Duodenal mucosa (tissue), 2 donors: ENCODE data around the gene FOXI3.

ENCODE experiments used
- H3K27ac ChIP-seq: one replicate; pipeline ENCODE4 v1.7.0; 2013; ENCODE audit warnings: low read depth, low read length
- H3K27me3 ChIP-seq, 2 donors: one replicate each; pipeline ENCODE4 v1.7.0; 2013; ENCODE audit warnings: low read length in 2 of 2, control low read depth in 1 of 2; ENCODE audit not compliant: insufficient read depth in 2 of 2, control insufficient read depth in 1 of 2
- H3K36me3 ChIP-seq, 2 donors: one replicate each; pipeline ENCODE4 v1.7.0; 2013; ENCODE audit warnings: low read length in 2 of 2, control low read depth in 1 of 2; ENCODE audit not compliant: insufficient read depth in 2 of 2, control insufficient read depth in 1 of 2
- H3K4me1 ChIP-seq, 2 donors: one replicate each; pipeline ENCODE4 v1.7.0; 2013; ENCODE audit warnings: low read length in 2 of 2, control low read depth in 1 of 2; ENCODE audit not compliant: insufficient read depth in 2 of 2, control insufficient read depth in 1 of 2
- H3K4me3 ChIP-seq, 2 donors: one replicate each; pipeline ENCODE4 v1.7.0; 2013; ENCODE audit warnings: low read length in 2 of 2, low read depth in 1 of 2
- H3K9ac ChIP-seq, 2 donors: one replicate each; pipeline ENCODE4 v1.7.0; 2013; ENCODE audit warnings: low read length in 2 of 2, low read depth in 1 of 2
- H3K9me3 ChIP-seq, 2 donors: one replicate each; pipeline ENCODE4 v1.7.0; 2013; ENCODE audit warnings: low read length in 2 of 2, control low read depth in 1 of 2; ENCODE audit not compliant: control insufficient read depth in 1 of 2

The FOXI3 gene

DNA sequence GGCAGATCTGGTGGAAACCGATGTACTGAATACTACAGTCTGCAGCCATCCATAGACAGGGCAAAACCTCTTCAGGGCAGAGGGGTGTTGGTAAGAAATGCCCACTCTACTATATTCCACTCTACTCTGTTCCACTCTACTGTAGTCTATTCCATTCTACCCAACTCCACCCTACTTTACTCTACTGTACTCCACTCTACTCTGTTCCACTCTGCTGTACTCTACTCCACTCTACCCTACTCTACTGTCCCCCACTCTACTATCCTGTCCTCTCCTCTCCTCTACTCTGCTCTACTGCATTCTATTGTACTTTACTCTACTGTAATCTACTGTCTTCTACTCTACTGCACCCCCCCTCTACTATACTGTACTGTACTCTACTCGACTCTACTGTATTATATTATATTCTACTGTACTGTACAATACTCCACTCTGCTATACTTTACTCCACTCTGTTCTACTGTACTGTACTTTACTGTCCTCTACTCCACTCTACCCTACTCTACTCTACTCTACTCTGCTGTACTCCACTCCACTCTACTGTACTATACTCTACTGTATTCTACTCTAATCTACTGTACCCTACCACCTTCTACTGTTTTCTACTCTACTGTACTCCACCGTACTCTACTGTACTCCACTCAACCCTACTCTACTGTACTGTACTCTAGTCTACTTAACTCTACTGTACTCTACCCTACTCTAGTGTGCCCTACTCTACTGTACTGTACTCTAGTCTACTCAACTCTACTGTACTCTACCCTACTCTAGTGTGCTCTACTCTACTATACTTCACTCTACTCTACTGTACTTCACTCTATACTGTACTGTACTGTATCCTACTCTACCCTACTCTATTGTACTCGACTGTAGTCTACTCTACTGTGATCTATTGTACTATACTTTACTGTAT is 17.0 kb upstream of the FOXI3 start:
- H3K36me3 ChIP-seq: no peaks in the 10 kb centered on the region
- H3K4me1 ChIP-seq: no peaks in the 10 kb centered on the region
- no peak overlapping the region for H3K9ac ChIP-seq
- no peak overlapping the region for H3K4me3 ChIP-seq
- peaks cover 0 to 7% of the 10 kb centered on the region in 2 donors for H3K27me3 ChIP-seq
- H3K9me3 ChIP-seq: no peaks in the 10 kb centered on the region
- no peak overlapping the region for H3K27ac ChIP-seq

DNA sequence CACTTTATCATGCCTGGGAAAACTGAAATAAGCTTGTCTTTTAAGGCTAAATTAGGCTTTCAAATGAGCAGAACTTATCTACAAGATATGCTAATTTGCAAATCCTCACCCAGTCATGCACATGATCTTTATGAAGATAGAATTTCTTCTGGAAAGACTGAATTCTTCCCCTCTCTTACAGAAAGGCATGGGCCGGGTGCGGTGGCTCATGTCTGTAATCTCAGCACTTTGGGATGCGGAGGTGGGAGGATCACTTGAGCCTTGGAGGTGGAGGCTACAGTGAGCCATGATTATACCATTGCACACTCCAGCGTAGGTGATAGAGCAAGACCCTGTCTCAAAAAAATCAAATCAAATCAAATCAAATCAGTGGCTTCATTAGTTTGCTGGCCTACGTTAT is 11.7 kb upstream of the FOXI3 start:
- Histone ChIP-seq H3K4me3 (no peak overlapping the region), H3K27me3 (peaks cover under 1 to 8% of the 10 kb centered on the region in 2 donors), H3K36me3 (no peaks in the 10 kb centered on the region), H3K9ac (no peak overlapping the region), H3K4me1 (no peaks in the 10 kb centered on the region), H3K27ac (no peak overlapping the region), H3K9me3 (no peaks in the 10 kb centered on the region)

DNA sequence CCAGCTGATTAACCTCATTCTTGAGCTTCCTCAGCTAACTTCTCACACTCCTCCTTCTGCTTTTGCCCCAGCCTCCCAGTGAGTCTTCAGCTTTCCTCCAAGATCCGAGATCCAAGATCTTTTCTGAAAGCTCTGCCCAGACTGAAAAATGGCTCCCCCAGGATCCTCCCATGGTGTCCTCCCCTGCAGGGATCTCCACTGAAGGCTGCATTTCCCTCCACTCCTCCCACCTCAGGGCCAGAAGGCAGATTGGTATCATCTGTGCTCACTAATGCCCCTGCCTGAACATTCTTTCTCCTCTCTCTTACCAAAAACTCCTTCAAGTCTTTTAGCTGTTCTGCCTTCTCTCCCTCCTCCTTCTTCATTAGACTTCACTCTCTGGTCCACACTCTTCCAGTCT is 6.1 kb upstream of the FOXI3 start:
- Histone ChIP-seq H3K9me3 (no peaks in the 10 kb centered on the region), H3K4me3 (no peak overlapping the region), H3K27me3 (peaks cover 16 to 24% of the 10 kb centered on the region in 2 donors), H3K9ac (no peak overlapping the region), H3K36me3 (no peaks in the 10 kb centered on the region), H3K4me1 (no peaks in the 10 kb centered on the region), H3K27ac (no peak overlapping the region)

DNA sequence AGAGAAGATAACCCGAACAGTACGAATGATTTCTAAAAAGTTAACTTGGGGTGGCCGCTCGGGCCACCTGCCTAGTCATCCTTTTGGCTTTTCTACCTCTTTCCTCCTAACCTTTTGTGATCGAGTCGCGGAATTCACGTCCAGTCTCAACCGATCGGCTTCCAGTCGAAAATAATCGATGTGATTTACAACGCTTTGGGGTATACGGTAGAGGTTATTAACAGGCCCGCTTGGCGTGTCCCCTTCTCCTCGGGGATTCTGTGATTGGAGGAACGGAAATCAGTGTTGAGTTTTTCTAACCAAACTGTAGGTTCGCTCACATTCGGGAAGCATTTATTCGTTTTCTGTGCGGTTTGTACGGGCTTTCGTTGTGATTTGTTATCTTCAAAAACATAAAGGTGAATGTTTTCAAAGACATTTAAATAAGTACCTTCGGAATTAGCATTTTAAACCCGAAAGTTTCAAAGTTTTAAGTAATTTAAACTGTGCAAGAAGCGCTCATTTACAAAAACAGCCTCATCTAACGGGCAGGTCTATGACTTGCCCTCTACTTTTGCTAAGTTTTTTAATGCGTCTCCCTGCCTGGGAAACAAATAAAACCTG is 588 bp upstream of the FOXI3 start:
- no peaks in the 10 kb centered on the region for H3K4me1 ChIP-seq
- H3K27ac ChIP-seq: no peak overlapping the region
- H3K36me3 ChIP-seq: no peaks in the 10 kb centered on the region
- H3K27me3 ChIP-seq: peaks cover 31 to 59% of the 10 kb centered on the region in 2 donors
- H3K4me3 ChIP-seq: no peak overlapping the region
- H3K9ac ChIP-seq: no peak overlapping the region
- no peaks in the 10 kb centered on the region for H3K9me3 ChIP-seq

DNA sequence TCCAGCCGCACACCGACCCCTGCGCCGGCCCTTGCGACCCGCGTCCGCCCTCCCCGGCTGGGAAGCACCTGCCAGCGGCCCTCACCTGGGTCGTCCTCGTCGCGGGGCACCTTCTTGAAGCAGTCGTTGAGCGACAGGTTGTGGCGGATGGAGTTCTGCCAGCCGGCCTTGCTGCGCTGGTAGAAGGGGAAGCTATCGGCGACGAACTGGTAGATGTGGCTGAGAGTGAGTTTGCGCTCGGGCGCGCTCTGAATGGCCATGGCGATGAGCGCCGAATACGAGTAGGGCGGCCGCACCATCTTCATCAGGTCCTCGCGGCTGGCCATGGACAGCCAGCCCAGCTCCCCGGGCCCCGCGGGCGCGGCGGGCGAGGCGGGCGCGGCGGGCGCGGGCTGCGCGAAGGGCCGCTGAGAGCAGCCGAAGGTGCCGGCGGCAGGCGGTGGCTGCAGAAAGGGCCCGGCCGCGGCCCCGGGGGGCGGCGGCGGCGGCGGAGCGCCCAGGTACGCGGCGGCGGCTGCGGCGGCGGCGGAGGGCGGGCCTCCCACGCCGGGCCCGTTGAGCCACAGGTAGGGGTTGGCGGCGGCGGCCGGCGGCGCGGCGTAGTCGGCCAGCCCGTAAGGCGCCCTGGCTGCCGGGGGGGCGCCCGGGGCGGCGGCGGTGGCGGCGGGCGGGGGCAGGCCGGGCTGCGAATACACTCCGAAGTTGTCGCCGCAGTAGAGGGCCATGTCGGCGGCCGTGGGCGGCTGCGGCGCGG is 505 bp downstream of the FOXI3 start:
- Histone ChIP-seq H3K9me3 (no peaks in the 10 kb centered on the region), H3K9ac (no peak overlapping the region), H3K4me1 (no peaks in the 10 kb centered on the region), H3K27ac (no peak overlapping the region), H3K4me3 (no peak overlapping the region), H3K27me3 (peaks cover 31 to 67% of the 10 kb centered on the region in 2 donors), H3K36me3 (no peaks in the 10 kb centered on the region)

DNA sequence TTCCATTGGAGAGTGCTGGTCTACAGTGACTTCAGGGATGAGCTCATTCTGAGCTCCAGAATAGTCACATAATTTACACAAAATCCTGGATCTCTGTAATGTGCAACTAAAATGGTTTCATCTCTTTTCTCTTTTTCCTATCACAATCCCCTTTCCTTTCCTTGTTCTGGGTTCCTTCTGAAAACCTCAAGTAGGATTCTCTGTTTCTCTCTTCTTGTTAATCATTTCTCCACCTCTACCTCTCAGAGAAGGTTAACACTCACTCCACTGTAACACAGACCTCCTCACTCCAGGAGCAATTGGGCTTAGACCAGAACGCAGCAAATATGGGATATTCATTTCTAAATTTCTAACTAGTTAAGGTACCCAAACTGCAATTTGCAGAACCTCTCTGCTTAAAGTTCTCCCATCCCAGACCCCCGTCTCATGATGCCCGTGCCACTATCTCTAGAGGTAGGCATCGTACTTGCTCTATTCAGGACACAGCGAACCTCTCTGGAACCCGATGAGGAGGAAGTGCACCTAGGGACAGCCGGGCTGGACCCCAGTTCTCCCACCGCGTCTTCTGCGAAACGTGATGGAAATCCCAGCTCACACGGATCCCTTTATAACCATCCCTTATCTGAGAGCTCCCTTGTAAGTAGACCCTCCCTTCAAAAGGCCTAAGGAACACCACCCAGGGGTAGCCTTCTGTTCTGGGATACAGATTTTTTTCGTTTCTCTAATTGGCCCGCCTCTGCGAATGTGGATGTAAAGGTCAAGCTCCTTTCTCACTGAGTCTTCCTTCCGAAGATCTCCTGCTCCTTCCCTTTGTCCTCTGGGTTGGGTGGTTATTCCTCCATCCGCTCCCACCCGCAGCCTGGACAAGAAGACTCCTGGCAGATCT is 1.3 kb downstream of the FOXI3 start:
- no peaks in the 10 kb centered on the region for H3K4me1 ChIP-seq
- peaks cover 31 to 67% of the 10 kb centered on the region in 2 donors for H3K27me3 ChIP-seq
- H3K9ac ChIP-seq: no peak overlapping the region
- no peaks in the 10 kb centered on the region for H3K9me3 ChIP-seq
- H3K4me3 ChIP-seq: no peak overlapping the region
- no peaks in the 10 kb centered on the region for H3K36me3 ChIP-seq
- H3K27ac ChIP-seq: no peak overlapping the region

DNA sequence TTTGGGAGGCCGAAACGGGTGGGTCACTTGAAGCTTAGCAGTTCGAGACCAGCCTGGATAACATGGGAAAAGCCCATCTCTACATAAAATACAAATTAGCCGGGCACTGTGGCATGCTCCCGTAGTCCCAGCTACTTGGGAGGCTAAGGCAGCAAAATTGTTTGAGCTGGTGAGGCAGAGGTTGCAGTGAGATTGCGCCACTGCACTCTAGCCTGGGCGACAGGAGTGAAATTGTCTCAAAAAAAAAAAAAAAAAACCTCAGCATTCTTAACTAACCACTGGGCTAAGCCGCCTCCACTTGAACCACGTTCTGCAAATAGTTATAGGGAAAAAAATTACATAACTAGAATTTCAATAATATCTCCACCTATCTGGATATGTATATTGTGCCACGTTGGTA is 2.3 kb downstream of the FOXI3 start:
- Histone ChIP-seq H3K9ac (no peak overlapping the region), H3K27ac (no peak overlapping the region), H3K36me3 (no peaks in the 10 kb centered on the region), H3K4me1 (no peaks in the 10 kb centered on the region), H3K27me3 (peaks cover 31 to 60% of the 10 kb centered on the region in 2 donors), H3K4me3 (no peak overlapping the region), H3K9me3 (no peaks in the 10 kb centered on the region)

DNA sequence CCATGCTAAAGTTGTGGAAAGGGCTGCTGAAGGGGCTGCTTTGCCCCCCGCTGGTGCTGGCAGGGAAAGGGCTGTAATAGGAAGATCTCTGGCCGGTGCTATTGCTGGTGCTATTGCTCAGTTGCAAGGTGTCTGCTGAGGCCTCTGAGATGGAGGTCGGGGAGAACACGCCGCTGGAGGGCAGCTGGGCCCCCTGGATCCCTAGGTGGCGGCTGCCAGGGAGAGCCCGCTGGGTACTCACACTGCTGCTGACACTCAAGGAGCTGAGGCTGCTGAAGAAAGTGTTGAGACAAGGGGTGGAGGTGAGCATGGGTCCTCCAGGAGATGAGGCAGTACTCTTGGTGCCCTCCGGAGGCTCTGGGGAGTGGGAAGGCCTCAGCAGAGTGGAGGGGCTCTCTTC is 4.2 kb downstream of the FOXI3 start:
- Histone ChIP-seq H3K36me3 (no peaks in the 10 kb centered on the region), H3K9ac (no peak overlapping the region), H3K4me3 (no peak overlapping the region), H3K9me3 (no peaks in the 10 kb centered on the region), H3K27me3 (peaks cover 21 to 44% of the 10 kb centered on the region in 2 donors), H3K27ac (no peak overlapping the region), H3K4me1 (no peaks in the 10 kb centered on the region)

DNA sequence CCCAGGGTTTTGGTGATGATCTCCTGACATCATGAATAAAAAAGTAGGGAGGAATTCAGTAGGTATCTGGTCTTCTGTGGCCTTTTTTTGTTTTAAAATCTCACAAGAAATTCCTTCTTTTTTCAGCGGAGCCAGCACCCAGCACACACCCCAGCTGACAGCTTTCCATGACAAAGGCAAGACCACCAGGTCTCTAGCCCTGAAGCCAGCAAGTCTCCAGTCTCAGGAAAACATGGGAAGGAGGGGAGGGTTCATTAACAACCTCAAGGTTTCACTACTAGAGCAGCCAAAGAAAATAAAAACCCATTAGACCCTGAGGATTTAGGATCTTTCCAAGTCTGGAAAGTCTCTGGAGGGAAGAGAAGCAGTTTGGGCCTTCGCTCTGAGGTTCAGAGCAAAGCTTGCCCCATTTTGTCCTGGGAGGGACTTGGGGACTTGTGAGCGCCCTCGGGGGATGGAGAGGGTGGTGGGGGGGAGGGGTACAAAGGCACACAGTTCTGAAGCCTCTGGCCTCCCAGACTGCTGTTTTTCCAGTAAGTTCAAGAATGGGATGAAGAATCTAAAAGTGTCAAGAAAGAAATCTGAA is 9.0 kb downstream of the FOXI3 start:
- peaks cover 8 to 11% of the 10 kb centered on the region in 2 donors for H3K27me3 ChIP-seq
- no peak overlapping the region for H3K27ac ChIP-seq
- no peaks in the 10 kb centered on the region for H3K9me3 ChIP-seq
- H3K4me1 ChIP-seq: no peaks in the 10 kb centered on the region
- no peak overlapping the region for H3K9ac ChIP-seq
- no peak overlapping the region for H3K4me3 ChIP-seq
- H3K36me3 ChIP-seq: no peaks in the 10 kb centered on the region
